ENCODE data around the gene PDXDC1.
"Not testable (repeated sequence)": the region's sequence is repeated elsewhere in the genome, so short reads cannot be mapped to it uniquely, and the experiment has no call there.

The PDXDC1 gene, protein sequence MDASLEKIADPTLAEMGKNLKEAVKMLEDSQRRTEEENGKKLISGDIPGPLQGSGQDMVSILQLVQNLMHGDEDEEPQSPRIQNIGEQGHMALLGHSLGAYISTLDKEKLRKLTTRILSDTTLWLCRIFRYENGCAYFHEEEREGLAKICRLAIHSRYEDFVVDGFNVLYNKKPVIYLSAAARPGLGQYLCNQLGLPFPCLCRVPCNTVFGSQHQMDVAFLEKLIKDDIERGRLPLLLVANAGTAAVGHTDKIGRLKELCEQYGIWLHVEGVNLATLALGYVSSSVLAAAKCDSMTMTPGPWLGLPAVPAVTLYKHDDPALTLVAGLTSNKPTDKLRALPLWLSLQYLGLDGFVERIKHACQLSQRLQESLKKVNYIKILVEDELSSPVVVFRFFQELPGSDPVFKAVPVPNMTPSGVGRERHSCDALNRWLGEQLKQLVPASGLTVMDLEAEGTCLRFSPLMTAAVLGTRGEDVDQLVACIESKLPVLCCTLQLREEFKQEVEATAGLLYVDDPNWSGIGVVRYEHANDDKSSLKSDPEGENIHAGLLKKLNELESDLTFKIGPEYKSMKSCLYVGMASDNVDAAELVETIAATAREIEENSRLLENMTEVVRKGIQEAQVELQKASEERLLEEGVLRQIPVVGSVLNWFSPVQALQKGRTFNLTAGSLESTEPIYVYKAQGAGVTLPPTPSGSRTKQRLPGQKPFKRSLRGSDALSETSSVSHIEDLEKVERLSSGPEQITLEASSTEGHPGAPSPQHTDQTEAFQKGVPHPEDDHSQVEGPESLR

DNA sequence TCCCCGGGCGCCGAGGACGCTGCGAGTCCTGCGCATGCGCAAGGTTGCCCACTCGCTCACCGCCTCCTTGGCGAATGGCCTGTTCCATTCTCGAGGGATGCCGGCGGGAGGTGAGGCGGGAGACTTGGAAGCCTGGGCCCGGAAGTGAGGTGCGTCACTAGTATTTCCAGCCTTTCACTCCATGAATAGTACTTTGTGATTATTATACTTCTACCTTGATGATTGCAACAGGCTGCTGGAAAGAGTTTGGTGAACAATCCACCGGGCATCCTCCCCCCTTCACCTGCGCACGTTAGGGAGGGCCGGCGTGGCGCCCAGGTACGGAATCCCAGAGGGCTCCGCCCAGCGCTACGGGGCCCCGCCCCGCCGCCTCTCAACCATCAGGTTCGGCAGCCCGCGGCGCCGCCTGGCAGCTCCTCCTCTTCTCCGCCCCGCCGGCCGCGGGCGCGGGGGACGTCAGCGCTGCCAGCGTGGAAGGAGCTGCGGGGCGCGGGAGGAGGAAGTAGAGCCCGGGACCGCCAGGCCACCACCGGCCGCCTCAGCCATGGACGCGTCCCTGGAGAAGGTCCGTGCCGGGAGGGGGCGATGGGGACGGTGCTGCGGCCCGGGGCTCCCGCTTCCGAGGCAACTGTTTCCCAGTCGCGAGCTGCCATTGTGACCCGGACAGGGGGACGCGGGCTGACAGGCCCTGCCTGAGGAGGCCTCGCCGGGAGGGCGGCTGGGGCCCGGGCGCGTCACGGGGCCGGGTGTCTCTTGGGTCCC, at the start of gene PDXDC1:
Gene PDXDC1 (plus strand): TSS at position 371 of the 762 bp plus-strand sequence. CDS start 174 bp downstream, at position 545.
- in situ Hi-C loops (cut with MboI; ENCODE audit: low sequenced_read_pairs): not testable (repeated sequence)

DNA sequence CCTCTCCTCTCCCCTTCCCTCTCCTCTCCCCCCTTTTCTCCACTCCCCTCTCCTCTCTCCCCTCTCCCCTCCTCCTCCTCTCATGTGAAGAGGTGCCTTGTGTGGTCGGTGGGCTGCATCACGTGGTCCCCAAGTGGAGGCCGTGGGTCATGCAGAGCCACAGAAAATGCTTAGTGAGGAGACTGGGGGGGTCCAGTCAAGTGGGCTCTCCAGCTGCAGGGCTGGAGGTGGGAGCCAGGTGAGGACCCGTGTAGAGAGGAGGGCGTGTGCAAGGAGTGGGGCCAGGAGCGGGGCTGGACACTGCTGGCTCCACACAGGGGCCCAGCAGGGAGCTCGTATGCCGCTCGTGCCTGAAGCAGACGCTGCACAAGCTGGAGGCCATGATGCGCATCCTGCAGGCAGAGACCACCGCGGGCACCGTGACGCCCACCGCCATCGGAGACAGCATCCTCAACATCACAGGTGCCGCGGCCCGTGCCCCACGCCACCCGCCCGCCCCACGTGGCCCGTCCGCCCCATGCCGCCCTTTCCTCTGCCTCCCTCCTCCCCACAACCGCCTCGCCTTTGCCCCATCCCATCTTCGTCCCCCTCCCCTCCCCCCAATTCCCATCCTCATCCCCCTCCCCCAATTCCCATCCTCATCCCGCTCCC, 46.6 kb upstream of the PDXDC1 start:
- in situ Hi-C loops (cut with MboI; ENCODE audit: low sequenced_read_pairs): not testable (repeated sequence)

DNA sequence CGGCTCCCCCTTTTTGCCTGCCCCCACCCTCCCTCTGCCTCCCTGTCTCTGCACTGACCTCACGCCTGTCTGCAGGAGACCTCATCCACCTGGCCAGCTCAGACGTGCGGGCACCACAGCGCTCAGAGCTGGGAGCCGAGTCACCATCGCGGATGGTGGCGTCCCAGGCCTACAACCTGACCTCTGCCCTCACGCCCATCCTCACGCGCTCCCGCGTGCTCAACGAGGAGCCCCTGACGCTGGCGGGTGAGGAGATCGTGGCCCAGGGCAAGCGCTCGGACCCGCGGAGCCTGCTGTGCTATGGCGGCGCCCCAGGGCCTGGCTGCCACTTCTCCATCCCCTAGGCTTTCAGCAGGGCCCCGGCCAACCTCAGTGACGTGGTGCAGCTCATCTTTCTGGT, 45.6 kb upstream of the PDXDC1 start:
- in situ Hi-C loops (cut with MboI; ENCODE audit: low sequenced_read_pairs): not testable (repeated sequence)

DNA sequence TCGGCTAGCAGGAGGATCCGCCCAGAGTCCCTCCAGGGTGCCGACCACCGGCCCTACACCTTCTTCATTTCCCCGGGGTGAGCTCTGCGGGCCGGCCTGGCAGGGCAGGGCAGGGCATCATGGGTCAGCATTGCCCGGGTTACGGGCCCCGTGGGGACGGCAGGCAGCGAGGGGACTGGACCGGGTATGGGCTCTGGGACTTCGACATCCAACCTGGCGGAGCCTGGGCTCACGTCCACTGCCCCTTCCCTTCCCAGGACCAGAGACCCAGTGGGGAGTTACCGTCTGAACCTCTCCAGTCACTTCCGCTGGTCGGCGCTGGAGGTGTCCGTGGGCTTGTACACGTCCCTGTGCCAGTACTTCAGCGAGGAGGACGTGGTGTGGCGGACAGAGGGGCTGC, 44.6 kb upstream of the PDXDC1 start:
- in situ Hi-C loops (cut with MboI; ENCODE audit: low sequenced_read_pairs): not testable (repeated sequence)

DNA sequence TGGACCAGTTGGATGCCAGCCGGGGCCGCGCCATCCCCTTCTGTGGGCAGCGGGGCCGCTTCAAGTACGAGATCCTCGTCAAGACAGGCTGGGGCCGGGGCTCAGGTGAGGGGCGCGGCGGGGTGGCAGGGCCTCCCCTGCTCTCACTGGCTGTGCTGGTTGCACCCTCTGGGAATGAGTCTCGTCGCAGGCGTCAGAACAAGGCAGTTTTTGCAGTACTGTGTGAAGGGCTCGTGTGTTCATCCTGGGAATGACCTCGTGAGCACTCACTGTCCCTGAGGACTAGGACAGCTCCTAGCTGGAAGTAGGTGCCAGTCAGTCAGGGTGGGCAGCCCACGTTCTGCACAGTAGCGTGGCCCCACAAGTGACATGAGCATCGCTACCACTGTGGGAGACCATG, 43.9 kb upstream of the PDXDC1 start:
- in situ Hi-C loops (cut with MboI; ENCODE audit: low sequenced_read_pairs): not testable (repeated sequence)

DNA sequence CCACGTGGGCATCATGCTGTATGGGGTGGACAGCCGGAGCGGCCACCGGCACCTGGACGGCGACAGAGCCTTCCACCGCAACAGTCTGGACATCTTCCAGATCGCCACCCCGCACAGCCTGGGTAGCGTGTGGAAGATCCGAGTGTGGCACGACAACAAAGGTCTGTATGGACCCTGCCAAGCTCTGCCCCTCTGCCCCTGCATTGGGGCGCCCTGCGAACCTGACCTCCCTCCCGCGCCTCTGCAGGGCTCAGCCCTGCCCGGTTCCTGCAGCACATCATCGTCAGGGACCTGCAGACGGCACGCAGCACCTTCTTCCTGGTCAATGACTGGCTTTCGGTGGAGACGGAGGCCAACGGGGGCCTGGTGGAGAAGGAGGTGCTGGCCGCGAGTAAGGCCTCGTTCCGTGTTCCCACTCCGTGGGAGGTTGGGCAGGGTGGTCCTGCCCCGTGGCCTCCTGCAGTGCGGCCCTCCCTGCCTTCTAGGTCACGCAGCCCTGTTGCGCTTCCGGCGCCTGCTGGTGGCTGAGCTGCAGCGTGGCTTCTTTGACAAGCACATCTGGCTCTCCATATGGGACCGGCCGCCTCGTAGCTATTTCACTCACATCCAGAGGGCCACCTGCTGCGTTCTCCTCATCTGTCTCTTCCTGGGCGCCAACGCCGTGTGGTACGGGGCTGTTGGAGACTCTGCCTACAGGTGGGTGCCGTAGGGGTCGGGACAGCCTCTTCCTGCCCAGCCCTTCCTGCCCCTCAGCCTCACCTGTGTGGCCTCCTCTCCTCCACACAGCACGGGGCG, 42.0 kb upstream of the PDXDC1 start:
- in situ Hi-C loops (cut with MboI; ENCODE audit: low sequenced_read_pairs): not testable (repeated sequence)

DNA sequence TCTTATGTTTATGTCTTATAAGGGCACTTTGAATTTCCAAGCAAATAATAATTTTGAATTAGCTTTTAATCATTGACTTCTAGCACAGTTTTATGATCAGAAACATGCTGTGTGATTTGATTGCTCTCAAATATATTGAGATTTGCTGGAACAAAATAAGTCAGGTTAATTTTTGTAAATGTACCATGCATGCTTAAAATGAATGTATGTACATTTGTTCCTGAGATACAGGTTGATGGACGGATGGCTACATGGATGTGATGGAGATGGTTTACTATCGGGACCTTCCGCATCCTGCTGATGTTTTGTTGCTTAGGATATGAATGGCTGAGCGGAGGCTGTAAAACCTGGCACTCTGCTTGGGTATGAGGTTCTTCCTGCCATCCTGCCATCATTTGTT, 37.7 kb upstream of the PDXDC1 start, which contains the start of gene NPIPA1:
Gene NPIPA1 (plus strand): TSS at position 301 of the 400 bp plus-strand sequence. CDS start 0 bp downstream, at position 301.
- in situ Hi-C loops (cut with MboI; ENCODE audit: low sequenced_read_pairs): not testable (repeated sequence)

DNA sequence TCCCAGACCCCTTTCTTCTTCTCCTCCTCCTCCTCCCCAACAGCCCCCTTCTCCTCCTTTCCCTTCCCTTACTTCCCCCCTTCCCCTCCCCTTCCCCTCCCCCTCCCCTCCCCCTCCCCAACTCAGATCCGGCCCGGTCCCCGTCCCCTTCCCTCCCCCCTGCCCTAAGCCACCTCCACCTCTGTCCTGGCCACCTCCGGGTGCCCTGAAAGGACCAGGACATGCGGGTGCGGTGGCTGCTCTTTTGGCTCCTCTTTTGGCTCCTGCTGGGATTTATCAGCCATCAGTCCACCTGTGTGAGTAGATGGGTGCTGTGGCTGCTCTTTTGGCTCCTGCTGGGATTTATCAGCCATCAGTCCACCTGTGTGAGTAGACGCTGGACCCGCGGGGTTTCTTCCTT, 36.8 kb upstream of the PDXDC1 start:
- in situ Hi-C loops (cut with MboI; ENCODE audit: low sequenced_read_pairs): not testable (repeated sequence)

DNA sequence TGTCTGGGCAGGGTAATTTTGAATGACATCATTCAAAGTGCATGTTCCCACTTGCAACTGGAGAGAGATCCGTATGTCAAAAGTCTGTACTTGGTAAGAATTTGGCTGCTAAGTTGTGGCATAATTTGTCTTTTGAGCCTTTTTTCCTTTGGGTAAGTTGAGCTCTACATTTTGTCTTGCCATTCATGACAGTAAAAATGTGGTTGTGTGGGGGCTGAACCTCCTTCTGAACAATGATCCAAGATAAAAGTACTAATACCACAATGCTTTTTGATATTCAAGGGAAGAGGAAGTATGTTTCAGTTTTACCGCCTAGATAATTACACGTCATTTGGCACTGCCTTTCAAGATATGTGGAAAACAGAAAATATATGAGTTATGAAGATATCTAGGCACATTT, 32.1 kb upstream of the PDXDC1 start:
- in situ Hi-C loops (cut with MboI; ENCODE audit: low sequenced_read_pairs): not testable (repeated sequence)

DNA sequence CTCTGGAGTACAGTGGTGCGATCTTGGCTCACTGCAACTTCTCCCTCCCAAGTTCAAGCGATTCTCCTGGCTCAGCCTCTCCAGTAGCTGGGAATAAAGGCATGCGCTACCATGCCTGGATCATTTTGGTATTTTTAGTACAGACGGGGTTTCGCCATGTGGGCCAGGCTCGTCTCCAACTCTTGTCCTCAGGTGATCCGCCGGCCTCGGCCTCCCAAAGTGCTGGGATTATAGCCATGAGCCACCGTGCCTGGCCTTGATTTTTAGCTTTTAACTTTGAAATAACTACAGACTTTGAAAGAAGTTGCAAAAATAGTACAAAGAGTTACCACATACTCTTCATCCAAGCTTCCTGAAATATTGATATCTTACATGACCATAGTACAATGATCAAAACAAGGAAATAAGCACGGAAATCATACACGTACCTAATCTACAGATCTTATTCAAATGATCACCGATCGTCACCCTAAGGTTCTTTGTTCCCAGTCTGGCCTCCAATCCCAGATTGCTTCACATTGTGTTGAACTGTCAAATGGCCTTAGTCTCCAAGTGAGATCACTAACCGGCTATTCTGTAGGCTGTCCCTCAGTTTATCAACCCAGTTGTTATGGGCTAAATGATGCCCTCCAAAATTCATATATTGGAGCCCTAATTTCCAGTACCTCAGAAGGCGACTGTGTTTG, 19.1 kb upstream of the PDXDC1 start:
- in situ Hi-C loops (cut with MboI; ENCODE audit: low sequenced_read_pairs): no loop called here

DNA sequence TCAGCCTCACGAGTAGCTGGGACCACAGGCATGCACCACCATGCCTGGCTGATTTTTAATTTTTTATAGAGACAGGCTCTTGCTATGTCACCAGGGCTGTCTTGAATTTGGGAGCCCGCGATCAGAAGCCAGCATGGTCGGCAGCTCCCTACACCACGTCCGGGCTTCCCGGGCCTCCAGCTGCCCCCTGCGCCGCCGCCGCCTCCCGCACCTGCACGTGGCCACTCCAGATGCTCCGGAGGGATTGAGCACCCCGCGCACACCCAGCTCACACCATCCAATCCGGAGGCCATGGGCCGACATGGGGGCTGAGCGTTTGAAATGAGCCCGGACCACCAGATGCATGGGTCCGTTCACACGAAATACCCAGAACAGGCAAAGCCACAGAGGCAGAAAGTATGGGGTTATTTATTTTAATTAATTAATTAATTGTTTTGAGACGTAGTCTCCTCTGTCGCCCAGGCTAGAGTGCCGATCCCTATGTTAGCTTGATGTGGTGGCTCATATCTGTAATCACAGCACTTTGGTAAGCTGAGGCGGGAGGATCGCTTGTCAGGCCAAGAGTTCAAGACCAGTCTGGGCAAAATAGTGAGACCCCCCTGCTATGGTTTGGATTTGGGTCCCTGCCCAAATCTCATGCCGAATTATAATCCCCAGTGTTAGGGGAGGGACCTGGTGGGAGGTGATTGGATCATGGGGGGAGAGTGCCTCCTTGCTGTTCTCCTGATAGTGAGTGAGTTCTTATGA, 17.1 kb upstream of the PDXDC1 start:
- in situ Hi-C loops (cut with MboI; ENCODE audit: low sequenced_read_pairs): no loop called here

DNA sequence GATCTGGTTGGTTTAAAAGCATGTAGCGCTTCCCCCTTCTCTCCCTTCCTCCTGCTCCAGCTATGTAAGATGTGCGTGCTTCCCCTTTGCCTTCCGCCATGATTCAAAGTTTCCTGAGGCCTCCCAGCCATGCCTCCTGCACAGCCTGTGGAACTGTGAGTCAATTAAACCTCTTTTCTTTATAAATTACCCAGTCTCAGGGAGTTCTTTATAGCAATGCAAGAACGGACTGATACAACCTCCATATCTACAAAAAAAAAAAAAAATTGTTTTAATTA, 16.6 kb upstream of the PDXDC1 start:
- in situ Hi-C loops (cut with MboI; ENCODE audit: low sequenced_read_pairs): no loop called here

DNA sequence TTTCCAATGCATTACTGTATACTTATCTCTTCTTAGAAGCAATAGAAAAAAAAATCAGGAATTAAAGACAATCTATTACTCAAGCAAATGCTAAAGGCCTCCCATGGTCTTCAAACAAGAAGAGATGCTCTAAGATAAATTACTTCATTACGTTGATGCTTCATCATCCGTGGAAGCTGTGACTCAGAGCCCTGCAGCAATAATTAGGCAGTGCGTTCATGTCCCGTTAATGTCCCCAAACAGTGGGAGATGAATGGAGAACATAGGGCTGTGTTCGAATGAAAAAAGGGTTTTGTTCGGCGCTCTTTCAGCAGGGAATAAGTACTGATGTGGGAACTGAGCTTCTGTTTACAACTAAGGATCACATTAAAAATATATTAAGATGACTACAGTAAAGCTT, 15.9 kb upstream of the PDXDC1 start:
- in situ Hi-C loops (cut with MboI; ENCODE audit: low sequenced_read_pairs): no loop called here

DNA sequence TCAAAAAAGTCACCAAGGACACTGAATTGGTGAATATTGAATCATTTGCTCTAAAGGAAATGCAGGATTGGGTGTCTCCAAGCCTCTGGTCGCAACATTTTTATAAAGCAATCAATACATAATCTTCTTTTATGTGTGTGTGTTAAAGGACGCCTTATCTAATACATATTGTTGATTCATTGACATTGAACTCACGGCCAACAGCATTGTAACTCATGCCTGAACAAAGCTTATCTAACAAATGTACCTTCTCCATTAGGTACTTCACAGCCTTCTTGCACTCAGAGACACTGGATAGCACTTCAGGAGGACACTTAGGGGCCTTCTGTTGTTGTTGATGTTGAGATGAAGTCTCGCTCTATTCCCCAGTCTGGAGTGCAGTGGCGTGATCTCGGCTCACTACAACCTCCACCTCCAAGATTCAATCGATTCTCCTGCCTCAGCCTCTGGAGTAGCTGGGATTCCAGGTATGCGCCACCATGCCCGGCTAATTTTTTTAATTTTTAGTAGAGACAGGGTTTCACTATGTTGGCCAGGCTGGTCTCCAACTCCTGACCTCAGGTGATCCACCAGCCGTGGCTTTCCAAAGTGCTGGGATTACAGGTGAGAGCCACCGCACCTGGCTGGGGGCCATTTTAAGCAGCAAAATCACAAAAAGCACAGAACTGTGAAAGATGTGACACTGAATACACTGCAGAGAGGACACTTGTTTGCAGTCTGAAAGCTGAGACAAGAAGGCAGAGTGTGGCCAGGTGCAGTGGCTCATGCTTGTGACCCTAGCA, 13.2 kb upstream of the PDXDC1 start:
- in situ Hi-C loops (cut with MboI; ENCODE audit: low sequenced_read_pairs): no loop called here

DNA sequence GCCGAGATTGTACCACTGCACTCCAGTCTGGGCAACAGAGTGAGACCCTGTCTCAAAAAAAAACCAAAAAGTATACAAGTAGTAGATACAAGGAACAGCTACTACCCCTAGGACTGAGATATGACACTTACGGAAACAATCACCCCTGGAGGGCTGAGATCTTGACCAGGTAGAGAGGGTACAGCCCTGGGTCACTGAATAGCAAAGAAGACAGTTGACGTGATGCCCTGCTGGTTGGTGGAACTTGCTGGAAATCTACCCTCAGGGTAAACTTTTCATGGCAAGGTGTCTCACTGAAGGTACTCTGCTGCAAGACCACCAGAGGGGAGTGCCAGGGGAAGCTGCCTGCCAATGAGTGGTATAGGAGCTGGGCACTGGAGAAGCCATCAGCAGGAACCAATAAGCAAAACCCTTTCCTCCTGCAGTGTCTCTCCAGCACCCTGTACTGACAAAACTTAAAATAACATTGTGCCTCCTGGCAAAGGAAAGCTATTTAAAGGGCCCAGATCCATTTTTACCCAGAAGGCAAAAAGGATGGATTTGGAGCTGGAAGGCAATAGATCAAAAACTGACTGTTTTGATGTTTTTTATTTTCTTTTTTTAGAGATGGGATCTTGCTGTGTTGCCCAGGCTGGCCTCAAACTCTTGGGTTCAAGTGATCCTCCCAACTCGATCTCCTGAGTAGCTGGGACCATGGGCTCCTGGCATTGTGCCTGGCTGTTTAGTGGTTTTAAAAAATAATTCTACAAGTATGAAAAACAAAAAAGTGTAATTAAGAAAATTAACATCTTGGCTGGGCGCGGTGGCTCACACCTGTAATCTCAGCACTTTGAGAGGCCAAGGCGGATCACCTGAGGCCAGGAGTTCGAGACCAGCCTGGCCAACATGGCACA, 11.3 kb upstream of the PDXDC1 start:
- in situ Hi-C loops (cut with MboI; ENCODE audit: low sequenced_read_pairs): no loop called here

DNA sequence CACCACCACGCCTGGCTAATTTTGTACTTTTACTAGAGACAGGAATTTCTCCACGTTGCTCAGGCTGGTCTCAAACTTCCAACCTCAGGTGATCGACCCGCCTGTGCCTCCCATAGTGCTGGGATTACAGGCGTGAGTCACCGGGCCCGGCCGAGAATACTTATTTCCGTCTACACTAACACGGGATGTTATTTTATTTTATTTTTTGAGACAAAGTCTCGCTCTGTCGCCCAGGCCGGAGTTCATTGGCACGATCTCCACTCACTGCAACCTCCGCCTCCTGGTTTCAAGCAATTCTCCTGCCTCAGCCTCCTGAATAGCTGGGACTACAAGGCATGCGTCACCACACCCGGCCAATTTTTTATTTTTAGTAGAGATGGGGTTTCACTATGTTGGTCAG, 9.5 kb upstream of the PDXDC1 start:
- in situ Hi-C loops (cut with MboI; ENCODE audit: low sequenced_read_pairs): no loop called here

DNA sequence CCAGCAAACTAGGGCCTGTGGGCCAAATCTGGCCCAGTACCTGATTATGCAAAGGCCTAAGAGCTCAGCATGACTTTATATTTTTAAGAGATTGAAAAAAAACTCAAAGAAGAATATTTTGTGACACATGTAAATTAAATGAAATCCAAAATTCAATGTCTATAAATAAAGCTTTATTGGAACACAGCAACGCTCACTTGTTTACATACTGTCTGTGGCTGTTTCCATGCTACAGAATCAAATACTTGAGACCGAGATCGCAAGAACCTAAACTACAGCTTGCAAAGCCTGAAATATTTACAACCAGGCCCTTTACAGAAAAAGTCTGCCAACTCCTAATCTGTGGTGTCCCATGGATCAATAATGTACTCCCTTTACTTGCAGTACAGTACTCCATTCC, 5.0 kb upstream of the PDXDC1 start:
- in situ Hi-C loops (cut with MboI; ENCODE audit: low sequenced_read_pairs): not testable (repeated sequence)

Measured in HL-60/S4 treated with phorbol 12-myristate 13-acetate at 8.2 ng/mL for 4 days and 3 days (cell line).